OCI-LY1 (cell line): ENCODE measurements around the gene KCMF1.

Source experiments
- H2AFZ ChIP-seq: fragments of 200-600 bp; sonication (generic), shearing (Covaris generic); 2 replicates; pipeline ENCODE4 v1.6.0; 2014; ENCODE audit warnings: antibody characterized with exemption, mild to moderate bottlenecking, low read length
- H3F3A ChIP-seq: fragments of 200-600 bp; sonication (generic), shearing (Covaris generic); 2 replicates; pipeline ENCODE4 v1.6.0; 2014; ENCODE audit warnings: mild to moderate bottlenecking, antibody characterized with exemption, low read length, moderate library complexity; ENCODE audit not compliant: insufficient read depth
- H3K27ac ChIP-seq: fragments of 200-600 bp; sonication (generic); 2 replicates; pipeline ENCODE4 v1.5.1; 2014; ENCODE audit warnings: low read length, mixed run types, mild to moderate bottlenecking, low read depth; ENCODE audit not compliant: poor library complexity, severe bottlenecking
- H3K27me3 ChIP-seq: fragments of 200-600 bp; sonication (generic); 2 replicates; pipeline ENCODE4 v1.6.0; 2014; ENCODE audit warnings: antibody characterized with exemption, mild to moderate bottlenecking, low read length, moderate library complexity; ENCODE audit not compliant: insufficient read depth
- H3K36me3 ChIP-seq: fragments of 200-600 bp; sonication (generic); 2 replicates; pipeline ENCODE4 v1.6.1; 2014; ENCODE audit warnings: mild to moderate bottlenecking, antibody characterized with exemption, low read length, moderate library complexity, mixed read lengths; ENCODE audit not compliant: insufficient read depth
- H3K4me1 ChIP-seq: fragments of 200-600 bp; sonication (generic); 2 replicates; pipeline ENCODE4 v1.5.1; 2014; ENCODE audit warnings: mild to moderate bottlenecking, low read length, moderate library complexity; ENCODE audit not compliant: insufficient read depth, severe bottlenecking
- H3K4me2 ChIP-seq: fragments of 200-600 bp; sonication (generic), shearing (Covaris generic); 2 replicates; pipeline ENCODE4 v1.6.1; 2014; ENCODE audit warnings: low read length
- H3K4me3 ChIP-seq: fragments of 200-600 bp; sonication (generic); 2 replicates; pipeline ENCODE4 v1.5.1; 2014; ENCODE audit warnings: low read length, low read depth, mild to moderate bottlenecking, mixed read lengths; ENCODE audit not compliant: poor library complexity, severe bottlenecking
- H3K79me2 ChIP-seq: fragments of 200-600 bp; shearing (Covaris generic); 2 replicates; pipeline ENCODE4 v1.6.1; 2016; ENCODE audit warnings: mixed run types, low read length, mixed read lengths; ENCODE audit not compliant: insufficient read depth
- H3K9ac ChIP-seq: fragments of 200-600 bp; sonication (generic), shearing (Covaris generic); 2 replicates; pipeline ENCODE4 v1.6.1; 2014; ENCODE audit warnings: mild to moderate bottlenecking, low read length, mixed read lengths
- H3K9me2 ChIP-seq: fragments of 200-600 bp; sonication (generic), shearing (Covaris generic); 2 replicates; pipeline ENCODE4 v1.6.1; 2014; ENCODE audit warnings: low read depth, mild to moderate bottlenecking, low read length, mixed read lengths
- H3K9me3 ChIP-seq: fragments of 200-600 bp; shearing (Covaris generic); 2 replicates; pipeline ENCODE4 v1.6.1; 2014; ENCODE audit warnings: low read length, mixed read lengths
- H4K20me1 ChIP-seq: fragments of 200-600 bp; sonication (generic), shearing (Covaris generic); 2 replicates; pipeline ENCODE4 v1.6.0; 2016; ENCODE audit warnings: mild to moderate bottlenecking, low read length; ENCODE audit not compliant: insufficient read depth
- CTCF ChIP-seq: fragments of 200-600 bp; sonication (generic), shearing (Covaris generic); IDR thresholded peaks from 2 replicates; pipeline ENCODE4 v1.5.1; 2017; ENCODE audit warnings: mild to moderate bottlenecking, antibody characterized with exemption, low read length, moderate library complexity, mixed read lengths
- EZH2 ChIP-seq: fragments of 200-600 bp; sonication (generic), shearing (Covaris generic); IDR thresholded peaks from 2 replicates; pipeline ENCODE4 v1.8.0; 2017; ENCODE audit warnings: borderline replicate concordance, mixed run types, mild to moderate bottlenecking, antibody characterized with exemption, low read length, moderate library complexity, mixed read lengths

The KCMF1 gene

GRCh38 chr2:84958135-84959059, 12.6 kb upstream of the KCMF1 start:
- Histone ChIP-seq H3K4me2 (no peak overlapping the region), H3F3A (no peaks in the 10 kb centered on the region)

DNA sequence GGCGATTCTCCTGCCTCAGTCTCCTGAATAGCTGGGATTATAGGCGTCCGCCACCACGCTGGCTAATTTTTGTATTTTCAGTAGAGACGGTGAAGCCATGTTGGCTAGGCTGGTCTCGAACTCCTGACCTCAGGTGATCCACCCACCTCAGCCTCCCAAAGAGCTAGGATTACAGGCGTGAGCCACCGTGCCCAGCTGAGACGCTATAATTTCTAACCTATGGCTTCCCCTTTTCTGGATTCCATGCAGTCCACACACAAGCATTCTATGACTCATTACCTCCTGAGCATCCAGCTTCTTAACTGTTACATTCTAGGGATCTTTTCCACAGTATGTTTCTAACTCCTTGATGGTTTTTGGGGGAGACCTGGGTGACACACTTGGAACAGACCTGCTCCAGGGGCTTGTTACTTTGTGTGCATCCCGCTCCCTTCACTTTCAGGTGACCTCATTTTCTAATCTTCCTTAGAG, 11.8 kb upstream of the KCMF1 start:
- H3K9ac ChIP-seq: no peak overlapping the region
- H3K4me3 ChIP-seq: no peak overlapping the region
- no peaks in the 10 kb centered on the region for H3K9me3 ChIP-seq
- H3K4me2 ChIP-seq: no peak overlapping the region
- no peak overlapping the region for H3K27ac ChIP-seq
- no peaks in the 10 kb centered on the region for H3K79me2 ChIP-seq
- H3K9me2 ChIP-seq: no peaks in the 10 kb centered on the region
- H3F3A ChIP-seq: no peaks in the 10 kb centered on the region
- H3K27me3 ChIP-seq: no peaks in the 10 kb centered on the region
- no peak overlapping the region for H2AFZ ChIP-seq
- no peak for TF ChIP-seq EZH2
- TF ChIP-seq CTCF: no peak
- peaks cover 25% of the 10 kb centered on the region; the same call in 1 of the 2 replicates for H3K36me3 ChIP-seq
- H4K20me1 ChIP-seq: no peaks in the 10 kb centered on the region
- no peaks in the 10 kb centered on the region for H3K4me1 ChIP-seq

More at GRCh38 chr2:84958135-84959059, 12.6 kb upstream of the KCMF1 start:
- Histone ChIP-seq H3K9ac (no peak overlapping the region), H3K27me3 (no peaks in the 10 kb centered on the region), H3K27ac (no peak overlapping the region), H3K36me3 (peaks cover 20% of the 10 kb centered on the region; the same call in 1 of the 2 replicates), H3K4me1 (no peaks in the 10 kb centered on the region), H3K9me3 (no peaks in the 10 kb centered on the region), H3K9me2 (no peaks in the 10 kb centered on the region), H4K20me1 (no peaks in the 10 kb centered on the region), H3K79me2 (no peaks in the 10 kb centered on the region), H3K4me3 (no peak overlapping the region), H2AFZ (no peak overlapping the region)
- TF ChIP-seq CTCF (no peak), EZH2 (no peak)

- H2AFZ ChIP-seq: no peak overlapping the region
- no peaks in the 10 kb centered on the region for H3K9me2 ChIP-seq
- TF ChIP-seq CTCF (no peak), EZH2 (no peak)
- no peaks in the 10 kb centered on the region for H4K20me1 ChIP-seq
- no peaks in the 10 kb centered on the region for H3K79me2 ChIP-seq
- no peak overlapping the region for H3K4me2 ChIP-seq
- H3K36me3 ChIP-seq: peaks cover 30% of the 10 kb centered on the region; the same call in 1 of the 2 replicates
- no peak overlapping the region for H3K27ac ChIP-seq
- H3K9me3 ChIP-seq: no peaks in the 10 kb centered on the region
- no peak overlapping the region for H3K4me3 ChIP-seq
- H3K9ac ChIP-seq: no peak overlapping the region
- H3F3A ChIP-seq: no peaks in the 10 kb centered on the region
- no peaks in the 10 kb centered on the region for H3K27me3 ChIP-seq
- no peaks in the 10 kb centered on the region for H3K4me1 ChIP-seq
Measured at GRCh38 chr2:84959566-84960506, 11.1 kb upstream of the KCMF1 start.
